ENCODE results near the gene FBRSL1. TPM values are rescaled to one million over a fixed set of nuclear protein-coding genes. Genes with fewer than 3 reads are reported as not detected.

Gene FBRSL1
- total RNA-seq, 1 donor from 2014 or later, result 24.0 TPM

DNA sequence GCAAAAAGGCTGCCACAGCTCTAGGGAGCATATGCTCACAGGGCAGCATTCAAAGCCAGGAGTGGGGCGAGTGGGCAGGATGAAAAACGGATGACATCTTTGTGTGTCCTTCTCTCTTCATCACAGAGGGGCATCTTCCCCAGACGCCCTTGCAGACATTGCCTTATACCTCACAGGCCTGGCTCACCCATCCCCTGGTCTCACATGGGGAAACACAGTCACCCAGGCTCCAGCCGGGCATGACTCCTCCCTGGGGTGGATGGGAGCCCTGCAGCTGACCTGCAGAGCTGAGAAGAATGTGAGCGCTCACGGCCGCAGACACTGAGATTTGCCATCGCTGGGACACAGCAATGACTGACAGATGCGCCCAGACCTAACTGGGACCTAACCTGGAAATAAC is 7.2 kb upstream of the FBRSL1 start:
- DNase-seq (ENCODE audit: extremely low read depth, low read depth, low spot score), result no peak

DNA sequence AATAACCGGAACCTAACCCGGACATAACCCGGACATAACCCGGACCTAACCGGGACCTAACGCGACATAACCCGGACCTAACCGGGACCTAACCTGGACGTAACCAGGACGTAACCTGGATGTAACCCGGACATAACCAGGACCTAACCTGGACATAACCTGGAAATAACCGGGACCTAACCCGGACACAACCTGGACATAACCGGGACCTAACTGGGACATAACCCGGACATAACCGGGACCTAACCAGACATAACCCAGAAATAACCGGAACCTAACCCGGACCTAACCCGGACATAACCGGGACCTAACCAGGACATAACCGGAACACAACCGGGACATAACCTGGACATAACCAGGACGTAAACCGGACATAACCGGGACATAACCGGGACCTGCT is 6.7 kb upstream of the FBRSL1 start:
- no peak for DNase-seq (ENCODE audit: extremely low read depth, low read depth, low spot score)

DNA sequence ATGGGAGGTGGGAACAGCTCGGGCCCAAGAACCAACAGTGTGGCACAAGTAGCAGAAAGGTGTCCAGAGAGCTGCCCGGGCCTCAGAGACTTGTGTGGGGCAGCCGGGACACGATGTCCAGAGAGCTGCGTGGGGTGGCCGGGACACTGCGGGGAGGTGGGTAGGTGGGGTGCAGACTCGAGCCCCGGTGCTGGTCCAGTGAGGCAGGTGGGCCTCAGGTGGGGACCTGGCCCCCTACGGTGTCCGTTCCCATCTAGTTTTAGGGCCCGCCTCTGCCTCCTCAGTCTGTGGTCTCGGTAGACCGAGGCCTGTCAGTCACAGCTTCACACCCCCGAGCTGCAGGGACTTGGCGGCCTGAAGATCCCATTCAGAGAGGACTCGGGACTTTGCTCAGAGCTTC is 6.3 kb upstream of the FBRSL1 start:
- DNase-seq (ENCODE audit: extremely low read depth, low read depth, low spot score), result no peak

DNA sequence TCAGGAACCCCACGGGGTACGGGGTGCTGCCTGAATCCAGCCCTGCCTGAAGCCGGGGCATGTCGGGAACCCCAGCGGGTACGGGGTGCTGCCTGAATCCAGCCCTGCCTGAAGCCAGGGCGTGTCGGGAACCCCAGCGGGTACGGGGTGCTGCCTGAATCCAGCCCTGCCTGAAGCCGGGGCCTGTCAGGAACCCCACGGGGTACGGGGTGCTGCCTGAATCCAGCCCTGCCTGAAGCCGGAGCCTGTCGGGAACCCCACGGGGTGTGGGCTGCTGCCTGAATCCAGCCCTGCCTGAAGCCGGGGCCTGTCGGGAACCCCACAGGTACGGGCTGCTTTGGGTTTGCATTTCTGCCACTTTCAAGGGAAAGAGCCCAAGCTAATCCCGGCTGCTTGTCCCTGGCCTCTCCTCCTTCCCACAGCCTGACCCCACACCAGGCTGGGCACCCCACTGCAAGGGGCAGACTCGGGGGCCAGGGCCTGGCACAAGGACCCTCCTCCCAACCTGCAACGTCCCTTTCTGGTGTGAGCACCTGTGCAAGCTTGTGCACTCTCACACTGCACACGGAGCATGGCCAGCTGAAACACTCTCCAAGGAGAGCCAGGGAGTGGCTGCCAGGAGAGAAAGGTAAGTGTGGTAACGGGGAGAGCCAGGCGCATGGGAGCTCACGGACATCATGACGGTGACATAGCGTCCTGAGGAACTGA is 5.6 kb upstream of the FBRSL1 start:
- DNase-seq (ENCODE audit: extremely low read depth, low read depth, low spot score), result no peak

DNA sequence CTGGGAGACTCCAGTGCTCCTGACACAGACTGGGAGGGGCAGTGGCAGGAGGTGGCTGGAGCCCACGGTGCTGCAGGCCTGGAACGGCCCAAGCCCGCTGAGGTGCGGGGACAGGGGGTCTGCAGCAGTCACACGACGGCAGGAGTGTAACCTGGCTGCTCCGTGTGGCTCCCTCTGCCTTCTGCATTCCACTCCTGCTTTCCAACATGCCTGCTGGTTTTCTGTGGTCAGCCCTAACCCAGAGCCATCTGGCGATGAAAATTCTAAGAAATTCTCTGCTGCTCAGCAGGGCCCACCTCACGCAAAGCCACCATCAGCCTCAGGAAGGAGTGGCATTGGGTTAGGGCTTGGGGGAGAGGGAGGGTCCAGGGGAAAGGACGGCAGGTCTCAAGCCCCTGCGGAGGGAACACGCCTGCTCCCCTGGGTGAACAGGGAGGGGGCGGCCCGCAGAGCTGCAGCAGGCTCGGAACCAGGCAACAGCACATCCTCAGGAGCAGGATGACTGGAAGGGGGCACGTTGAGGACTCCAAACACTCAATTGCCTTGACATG is 5.0 kb upstream of the FBRSL1 start:
- no peak for DNase-seq (ENCODE audit: extremely low read depth, low read depth, low spot score)

DNA sequence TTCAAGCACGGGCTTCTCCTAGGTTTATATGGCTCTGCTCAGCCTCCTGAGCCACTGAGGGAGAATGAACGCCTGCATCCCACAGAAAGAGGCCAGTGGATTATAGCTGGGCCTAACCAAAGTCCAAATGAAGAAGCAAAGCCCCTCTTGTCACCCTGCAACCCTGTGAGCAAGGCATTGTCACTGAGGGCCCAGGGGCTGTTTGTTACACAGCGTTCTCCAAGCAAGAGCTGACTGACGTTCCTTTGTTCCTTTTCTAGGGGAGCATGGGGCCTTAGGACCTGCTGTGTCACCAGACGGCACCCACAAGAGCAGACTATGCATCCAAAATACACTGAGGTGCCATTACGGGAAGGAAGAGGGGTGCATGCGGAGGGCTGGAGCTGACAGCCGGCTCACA is 4.3 kb upstream of the FBRSL1 start:
- DNase-seq (ENCODE audit: extremely low read depth, low read depth, low spot score), result no peak

DNA sequence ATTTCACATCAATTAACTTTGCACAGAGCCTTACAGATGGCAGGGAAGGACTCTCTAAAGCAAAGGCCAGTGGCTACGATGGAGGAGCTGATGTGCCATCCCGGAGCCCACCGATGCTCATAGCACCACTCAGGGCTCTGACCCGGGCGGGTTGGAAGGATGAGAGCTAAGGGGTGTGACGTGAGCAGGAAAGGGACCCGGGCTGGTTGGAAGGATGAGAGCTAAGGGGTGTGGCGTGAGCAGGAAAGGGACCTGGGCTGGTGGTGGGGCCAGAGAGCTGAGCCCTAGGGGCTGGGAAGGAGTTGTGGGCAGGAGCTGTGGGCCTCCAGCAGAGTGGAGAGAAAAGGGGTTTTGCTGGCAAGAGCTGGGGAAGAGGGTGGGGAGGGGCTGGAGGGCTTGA is 3.8 kb upstream of the FBRSL1 start:
- no peak for DNase-seq (ENCODE audit: extremely low read depth, low read depth, low spot score)

DNA sequence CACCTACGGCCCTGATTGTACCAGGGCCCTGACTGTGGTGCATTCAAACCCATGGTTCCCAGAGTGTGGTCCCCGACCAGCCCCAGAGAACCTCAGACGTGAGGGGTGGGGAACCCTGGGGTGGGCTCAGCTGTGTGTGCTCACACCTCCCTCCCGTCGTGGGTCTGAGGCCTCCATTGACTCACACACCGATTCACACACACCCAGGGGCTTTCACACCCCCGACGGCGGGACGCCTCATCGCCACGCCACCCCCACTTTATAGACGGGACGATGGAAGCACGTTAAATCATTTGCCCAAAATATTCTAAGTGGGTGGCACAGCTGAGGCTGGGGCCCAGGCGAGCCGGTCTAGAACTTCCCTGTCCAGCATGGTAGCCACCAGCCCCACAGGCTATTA is 3.4 kb upstream of the FBRSL1 start:
- no peak for DNase-seq (ENCODE audit: extremely low read depth, low read depth, low spot score)

DNA sequence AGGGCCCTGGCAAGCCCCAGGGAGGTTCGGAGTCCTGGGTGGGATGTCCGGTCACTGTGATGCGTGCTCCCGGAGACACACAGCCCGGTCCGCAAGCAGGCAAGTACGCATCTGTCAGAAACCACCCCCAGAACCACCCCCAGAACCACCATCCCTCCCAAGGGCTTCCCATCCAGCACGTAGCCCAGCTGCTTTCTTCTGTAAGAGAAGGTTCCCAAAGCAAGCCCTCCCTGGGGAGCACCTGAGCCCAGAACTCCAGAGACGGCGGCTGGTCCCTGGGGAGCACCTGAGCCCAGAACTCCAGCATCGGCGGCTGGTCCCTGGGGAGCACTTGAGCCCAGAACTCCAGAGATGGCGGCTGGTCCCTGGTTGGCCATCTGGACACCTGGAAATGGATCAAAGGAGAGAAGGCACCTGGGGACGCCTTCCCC is 2.6 kb upstream of the FBRSL1 start:
- no peak for DNase-seq (ENCODE audit: extremely low read depth, low read depth, low spot score)

DNA sequence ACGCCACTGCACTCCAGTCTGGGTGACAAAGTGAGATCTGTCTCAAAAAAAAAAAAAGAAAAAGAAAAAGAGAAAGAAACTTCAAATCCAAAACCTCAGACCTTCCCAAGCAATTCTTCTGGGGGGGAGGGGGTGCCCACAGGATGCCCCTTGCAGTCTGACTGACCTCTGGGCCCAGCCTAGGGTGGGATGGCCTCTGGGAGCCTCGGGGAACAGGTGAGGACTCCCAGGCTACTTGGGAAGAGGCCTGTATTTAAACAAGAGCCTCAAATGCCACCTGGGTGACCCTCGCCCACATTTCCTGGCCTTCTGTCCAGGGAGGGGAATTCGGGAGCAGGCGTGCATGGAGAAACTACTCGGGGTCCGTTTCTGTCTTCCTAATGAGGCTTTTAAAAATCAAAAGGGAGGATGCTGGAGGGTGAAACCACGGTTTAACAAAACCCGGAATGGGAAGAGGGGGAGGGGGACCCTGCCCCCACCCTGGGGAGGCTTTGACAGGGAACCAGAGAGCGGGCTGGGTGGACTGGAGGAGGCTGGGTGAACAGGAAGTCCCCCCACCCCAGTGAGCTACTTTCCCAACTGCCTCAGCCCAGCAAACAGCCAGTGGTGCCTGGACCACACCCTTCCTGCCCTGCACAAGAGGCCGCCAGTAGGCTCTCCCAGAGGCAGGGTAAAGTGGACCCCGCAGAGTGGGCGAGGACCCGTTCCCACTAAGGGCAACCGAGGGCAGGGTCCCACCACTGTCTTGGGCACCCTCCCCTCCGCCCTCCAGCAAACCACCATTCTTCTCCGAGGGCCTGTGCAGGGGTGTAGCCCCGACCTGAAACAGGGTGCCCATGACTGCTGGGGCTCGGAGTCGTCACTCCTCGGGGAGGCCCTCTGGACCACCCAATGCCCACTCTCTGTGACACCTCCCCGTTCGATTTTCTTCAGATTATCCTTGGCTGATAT is 1.5 kb upstream of the FBRSL1 start:
- no peak for DNase-seq (ENCODE audit: extremely low read depth, low read depth, low spot score)

DNA sequence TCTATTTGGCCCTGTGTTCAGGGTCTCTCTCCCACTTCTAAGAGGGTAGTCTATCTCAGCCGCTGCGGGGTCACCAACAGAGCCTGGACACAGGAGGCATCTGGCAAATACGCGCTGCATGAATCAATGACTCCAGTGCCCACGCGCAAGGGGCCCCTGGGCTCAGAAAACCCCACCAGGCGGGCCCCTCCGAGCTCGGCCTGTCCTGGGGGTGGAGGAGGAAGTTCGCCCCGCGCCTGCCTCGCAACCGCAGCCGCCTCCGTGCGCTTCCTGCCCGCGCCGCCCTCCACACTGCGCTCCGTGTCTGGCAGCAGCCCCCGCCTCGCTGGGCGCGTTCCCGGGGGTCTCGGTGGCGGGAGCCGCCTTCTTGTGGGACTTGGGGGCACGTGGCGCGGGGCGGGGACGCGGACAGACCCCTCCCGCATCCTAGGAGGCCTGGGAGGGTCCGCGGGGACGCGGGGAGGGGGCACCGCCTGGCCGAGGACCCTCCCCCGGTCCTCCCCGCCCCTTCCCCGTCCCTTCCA is 811 bp upstream of the FBRSL1 start:
- DNase-seq (ENCODE audit: extremely low read depth, low read depth, low spot score), result no peak

DNA sequence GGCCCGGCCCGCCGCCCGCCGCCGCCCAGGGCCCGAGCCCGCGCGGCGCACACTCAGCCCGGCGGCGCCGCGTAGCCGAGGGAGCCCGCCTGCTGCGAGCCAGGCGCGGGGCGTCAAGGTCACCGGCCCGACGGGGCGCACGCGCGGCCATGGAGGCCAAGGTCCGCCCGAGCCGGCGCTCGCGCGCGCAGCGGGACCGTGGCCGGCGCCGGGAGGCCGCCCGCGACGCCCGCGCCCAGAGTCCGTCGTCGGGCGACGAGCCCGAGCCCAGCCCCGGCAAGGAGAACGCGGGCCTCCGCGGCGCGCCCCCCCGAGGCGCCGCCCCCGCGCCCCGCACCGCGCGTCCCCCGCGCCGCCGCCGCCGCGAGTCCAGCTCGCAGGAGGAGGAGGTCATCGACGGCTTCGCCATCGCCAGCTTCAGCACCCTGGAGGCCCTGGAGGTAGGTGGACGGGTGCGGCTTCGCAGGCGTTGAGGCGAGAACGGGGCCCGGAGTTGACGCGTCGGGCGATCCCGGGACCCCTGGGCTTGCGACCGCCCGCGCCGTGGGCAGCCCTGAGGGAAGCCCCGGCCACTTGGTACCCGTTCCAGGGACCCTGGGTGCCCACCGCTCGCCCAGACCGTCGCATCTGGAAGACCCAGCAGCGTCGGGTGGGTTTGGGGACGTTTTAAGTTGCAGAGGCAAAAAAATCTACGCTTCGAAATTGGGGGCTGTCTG is 629 bp downstream of the FBRSL1 start:
- no peak for DNase-seq (ENCODE audit: extremely low read depth, low read depth, low spot score)

DNA sequence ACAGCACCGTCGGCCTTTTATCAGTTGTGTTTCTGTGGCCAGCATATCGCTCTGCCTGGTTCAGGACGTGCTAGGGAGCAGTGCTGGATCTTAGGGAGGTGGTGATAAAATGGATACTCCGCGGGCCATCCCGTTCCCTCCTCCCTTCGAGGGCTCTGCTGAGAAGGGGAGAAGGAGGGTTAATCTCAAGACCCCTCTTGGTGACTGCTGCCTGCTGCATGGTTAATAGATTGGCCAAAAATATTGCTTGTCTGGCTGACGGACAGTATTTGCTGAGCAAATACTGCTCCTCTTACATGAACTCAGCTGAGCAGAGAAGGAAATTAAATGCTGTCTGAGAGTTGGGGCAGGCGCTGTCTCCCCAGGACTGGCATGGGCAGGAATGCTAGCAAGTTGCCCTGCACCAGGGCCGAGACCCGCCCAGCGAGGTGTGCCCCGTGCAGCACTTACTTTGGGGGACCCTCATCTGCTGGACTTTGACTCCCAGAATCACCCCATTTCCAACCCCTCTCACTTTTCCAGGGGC is 1.2 kb downstream of the FBRSL1 start:
- DNase-seq (ENCODE audit: extremely low read depth, low read depth, low spot score), result no peak

DNA sequence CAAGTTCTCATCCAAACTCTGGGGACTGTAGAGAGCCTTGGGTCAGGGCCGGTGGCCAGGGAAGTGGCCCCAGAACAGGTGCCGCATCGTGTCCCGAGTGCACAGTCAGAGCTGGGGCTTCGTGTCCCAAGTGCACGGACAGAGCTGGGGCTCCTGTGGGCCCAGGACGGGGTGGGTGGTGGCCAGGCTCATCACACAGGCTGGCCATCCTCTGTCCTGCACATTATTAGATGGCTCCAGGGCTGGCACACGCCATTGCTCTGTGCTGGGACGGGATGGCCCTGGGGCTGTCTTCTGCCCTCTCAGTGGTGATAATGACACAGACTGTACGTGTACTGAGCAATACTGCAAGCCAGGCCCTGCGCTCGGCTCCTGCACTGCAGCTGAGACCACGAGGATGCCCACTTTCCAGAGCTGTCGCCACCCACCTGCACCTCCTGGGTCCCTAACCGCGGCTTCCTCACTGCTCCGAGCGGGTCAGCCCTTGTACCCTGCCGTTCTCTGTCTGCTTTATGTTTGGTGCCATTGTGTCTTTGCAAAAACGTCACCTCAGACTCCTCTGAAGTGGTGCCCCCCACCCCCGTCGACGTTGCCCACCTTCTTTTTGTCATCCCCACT is 1.9 kb downstream of the FBRSL1 start:
- DNase-seq (ENCODE audit: extremely low read depth, low read depth, low spot score), result no peak

DNA sequence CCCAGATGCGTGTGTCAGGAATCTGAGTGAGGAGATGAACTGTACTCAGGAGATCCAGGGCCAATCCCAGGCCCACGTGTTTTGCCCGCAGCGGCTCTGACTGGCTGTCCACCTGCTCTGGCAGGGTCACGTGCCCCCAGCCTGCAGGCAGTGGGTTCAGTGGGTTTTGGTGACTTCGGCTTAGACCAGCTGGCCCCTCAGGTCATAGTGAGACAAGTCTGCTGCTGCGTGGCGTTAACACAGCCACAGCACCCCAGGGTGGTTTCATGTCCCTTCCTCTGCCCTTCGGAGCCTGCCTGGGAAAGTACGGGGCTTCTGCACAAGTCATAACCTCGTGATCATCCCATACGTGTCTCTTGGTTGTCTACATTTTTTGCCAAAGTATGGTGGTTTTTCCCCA is 2.6 kb downstream of the FBRSL1 start:
- no peak for DNase-seq (ENCODE audit: extremely low read depth, low read depth, low spot score)

DNA sequence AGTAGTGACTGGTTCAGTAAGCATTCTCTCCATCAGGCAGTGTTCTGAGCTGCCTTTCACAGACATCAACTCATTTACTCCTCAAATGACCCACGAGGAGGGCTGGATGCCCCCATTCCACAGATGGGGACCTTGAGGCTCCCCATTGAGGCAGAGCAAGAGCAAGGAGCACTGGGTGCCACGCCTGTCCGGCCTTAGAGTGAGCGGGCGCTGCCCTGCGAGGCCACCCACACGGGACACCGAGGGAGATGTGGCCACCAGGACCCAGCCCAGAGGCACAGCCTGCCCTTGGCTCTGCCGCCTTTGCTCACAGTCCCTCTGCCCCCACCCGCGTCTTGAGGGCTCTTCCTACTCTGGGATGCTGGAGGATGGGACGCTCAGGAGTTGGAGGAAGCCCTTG is 3.0 kb downstream of the FBRSL1 start:
- no peak for DNase-seq (ENCODE audit: extremely low read depth, low read depth, low spot score)

DNA sequence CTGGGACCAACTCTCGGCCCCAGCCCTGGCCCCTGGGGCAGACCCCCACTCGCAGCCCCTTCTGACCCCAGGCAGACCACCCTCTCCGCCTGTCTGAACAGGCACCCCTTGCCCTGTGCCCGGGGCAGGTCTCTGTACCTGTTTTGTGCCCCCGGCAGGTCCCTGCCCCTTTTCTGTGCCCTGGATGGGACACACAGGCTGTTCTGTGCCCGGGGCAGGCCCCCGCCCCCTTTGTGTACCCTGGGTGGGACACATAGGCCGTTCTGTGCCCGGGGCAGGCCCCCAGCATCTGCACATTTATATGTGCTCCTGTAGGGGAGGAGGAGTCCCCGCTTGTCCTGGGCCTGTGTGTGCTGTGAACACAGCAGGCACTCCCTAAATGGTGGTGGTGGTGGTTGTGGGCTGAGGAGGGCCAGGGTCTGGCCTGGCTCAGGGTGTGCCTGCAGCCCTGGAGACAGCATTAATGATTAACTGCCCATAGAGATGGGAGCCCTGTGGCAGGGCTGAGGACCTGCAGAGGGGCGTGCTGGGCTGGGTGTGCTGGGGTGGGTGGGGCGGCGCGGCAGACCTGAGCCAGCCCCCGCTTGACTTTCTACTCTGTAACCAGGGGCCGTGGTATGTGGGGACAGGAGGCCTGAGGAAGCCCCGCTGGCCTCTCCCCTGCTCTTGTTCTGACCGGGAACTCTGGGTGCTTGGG is 3.7 kb downstream of the FBRSL1 start:
- no peak for DNase-seq (ENCODE audit: extremely low read depth, low read depth, low spot score)

DNA sequence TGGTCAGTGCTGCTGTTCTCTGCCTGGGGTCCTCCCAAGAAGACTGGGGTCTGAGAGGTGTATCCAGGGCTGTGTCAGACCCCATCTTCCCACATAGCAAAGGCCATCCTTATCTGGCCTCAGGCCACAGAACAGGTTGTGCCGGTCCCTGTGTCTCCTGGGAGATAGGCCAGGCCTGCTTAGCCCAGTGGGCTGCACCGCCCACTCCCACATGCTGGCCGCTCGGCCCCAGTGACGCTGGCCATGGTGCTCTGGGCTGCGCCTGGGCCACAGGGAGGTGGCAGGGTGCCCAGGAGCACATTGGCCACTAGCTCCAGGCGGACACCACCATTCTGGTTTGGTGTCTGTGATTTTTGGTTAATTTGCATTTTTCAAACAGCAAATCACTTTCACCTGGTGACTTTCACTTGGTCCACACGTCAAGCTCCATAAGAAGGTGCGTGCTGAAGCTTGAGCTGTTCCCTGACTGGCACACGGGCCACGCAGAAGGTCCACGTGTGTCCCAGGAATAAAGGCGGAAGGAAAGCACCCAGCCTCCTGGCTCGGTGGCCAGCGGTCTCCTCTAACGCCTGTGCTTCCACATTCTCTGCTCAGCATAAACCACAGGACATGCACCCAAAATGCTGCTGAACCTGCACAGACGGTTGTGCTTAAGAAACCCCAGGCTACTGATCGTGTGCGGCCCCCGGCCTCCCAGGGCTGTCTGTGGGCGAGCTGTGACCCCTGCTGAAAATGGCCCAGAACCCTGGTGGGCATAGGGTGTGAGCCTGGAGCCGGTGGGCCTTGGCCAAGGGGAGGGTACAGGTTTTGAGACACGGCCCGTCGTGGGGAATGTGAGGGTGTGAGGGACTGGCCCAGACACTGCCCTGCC is 4.6 kb downstream of the FBRSL1 start:
- no peak for DNase-seq (ENCODE audit: extremely low read depth, low read depth, low spot score)

DNA sequence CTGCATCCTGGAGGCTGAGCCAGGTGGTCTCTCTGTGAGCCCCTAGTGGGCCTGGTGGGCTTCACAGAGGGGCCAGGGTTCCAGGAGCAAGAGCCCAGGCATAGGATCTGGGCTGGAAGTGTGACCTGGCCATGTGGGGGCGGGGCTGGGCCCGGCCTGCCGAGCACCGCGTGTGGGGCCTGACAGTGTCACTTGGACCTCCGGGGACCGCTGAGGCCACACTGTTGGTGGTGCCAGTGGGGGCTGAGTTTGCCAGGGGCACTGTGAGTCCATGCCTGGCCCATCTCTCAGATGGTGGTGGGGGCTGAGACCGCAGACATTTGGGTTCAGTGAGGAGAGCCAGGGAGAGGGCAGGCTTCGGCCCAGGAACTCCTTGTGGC is 5.2 kb downstream of the FBRSL1 start:
- DNase-seq (ENCODE audit: extremely low read depth, low read depth, low spot score), result no peak
